ENCODE results near the gene CLRN3. TPM values are rescaled to one million over a fixed set of nuclear protein-coding genes. Genes with fewer than 3 reads are reported as not detected.

CLRN3 gene
- total RNA-seq: not detected in 2 replicates

DNA sequence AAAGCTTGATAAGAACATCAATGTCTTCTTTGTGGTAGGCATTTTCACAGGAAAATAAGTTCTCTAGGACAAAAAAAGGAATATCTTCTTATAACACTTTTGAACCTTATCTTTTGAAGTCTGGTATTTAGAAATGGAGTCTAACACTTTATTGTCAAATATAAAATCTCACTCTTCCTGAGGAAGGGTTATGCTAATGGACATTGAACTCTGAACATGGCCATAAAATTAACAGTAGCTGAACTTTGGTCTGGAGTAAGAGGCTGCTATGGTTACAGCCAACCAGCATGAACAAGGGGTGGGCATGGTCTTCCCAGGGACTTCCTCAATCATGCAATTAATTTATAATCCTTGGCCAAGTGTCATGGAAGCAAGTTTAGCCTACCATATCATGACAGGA lies at the start of gene CLRN3:
CLRN3 (minus strand) TSS at position 199 of the 400 bp plus-strand sequence; CDS start at position 42, 157 bp downstream.

DNA sequence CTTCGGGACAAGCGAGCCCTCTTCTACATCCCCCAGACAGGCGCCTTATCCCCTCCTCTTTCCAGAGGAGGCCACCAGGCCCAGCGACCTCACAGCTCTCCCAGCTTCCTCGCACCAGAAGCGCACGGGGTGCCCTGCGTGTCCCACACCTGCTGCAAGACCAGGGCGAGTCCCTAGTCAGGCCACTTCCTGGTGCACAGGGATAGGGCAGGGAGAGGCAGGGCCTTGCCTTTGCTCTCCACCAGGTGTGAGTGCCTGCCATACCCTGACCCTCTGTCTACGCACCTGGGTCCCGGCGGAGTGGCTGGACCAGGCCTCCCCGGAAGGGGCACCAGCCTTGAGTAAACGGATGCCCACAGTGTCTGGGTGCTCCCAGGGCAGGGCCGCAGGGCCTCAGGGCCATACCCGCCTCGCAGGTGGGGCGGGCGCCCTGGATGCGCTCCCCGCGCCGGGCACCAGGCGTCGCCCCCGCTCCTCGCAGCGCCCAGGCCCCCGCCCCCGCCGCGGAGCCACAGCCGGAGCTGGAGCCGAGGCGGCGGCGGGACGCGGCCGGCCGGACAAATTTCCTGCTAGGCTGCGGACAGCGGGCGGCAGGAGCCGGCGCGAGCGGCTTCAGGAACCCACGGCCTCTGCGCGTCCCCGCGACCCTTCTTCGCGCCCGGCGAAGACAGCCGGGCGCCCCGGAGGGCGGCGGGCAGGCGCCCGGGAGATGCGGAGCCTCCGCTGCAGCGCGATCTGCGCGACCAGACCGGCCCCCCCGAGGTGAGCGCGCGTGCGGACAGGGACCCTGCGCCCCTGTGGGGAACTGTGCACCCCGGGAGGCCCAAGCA lies 14.0 kb upstream of the CLRN3 start, which contains the start of gene PTPRE:
PTPRE (plus strand) TSS at position 556 of the 830 bp plus-strand sequence. CDS start 133,779 bp downstream, outside the sequence.

Other genes starting within 250 kb of the CLRN3 start
- not detected in 2 replicates for gene FOXI2, start 155.8 kb downstream of the CLRN3 start, total RNA-seq
- gene PTPRE, start 14.2 kb upstream of the CLRN3 start, total RNA-seq: 12.9 and 21.6 TPM in 2 replicates
- gene MKI67, start 233.5 kb upstream of the CLRN3 start, total RNA-seq: 1.3 and 42.9 TPM in 2 replicates